Measurements from ENCODE around the gene BEGAIN.

BEGAIN gene

GRCh38 chr14:100599981-100600380, 12.8 kb upstream of the BEGAIN start:
- peak; percentile 2 for DNase-seq

GRCh38 chr14:100594625-100594951, 7.4 kb upstream of the BEGAIN start:
- DNase-seq: no peak

DNA sequence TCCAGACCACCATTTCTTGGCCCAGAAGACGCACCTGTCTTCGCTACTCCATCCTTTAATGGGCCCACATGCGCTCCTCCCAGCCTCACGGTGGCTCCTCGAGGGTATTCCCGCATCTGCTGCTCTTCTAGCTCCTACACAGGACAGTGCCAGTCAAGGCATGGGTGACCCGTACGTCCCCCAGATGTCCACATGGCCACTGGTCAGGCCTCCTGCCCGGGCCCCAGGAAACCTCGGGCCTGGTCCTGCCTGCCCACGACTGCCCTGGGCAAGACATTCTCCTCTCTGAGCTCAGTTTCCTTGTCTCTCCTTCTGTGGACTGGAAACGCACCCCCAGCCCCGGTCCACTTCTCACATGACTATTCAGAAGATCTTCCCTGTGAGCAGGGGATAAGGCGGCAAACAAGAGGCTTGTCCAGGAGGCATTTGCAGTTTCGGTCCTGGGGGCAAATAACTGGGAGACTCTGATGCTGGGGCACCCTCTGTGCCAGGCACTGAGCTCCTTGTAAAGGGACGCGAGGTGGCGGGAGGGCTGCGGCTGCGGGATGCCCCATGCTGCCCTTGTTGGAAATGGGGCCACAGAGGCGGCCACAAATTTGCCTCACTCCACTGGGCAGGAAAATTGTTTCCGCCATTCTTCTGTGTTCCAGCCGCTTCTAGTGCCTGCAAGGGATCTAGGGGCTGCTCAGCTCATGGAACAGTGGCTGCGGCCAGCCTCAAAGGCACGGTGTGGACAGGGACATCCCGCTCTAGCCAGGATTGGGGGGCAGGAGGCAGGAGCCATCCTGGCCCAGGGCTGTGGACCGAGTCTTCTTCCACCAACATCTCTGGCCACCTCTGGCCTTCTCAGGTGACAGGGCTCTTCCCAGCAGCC, 6.8 kb upstream of the BEGAIN start:
- DNase-seq: no peak

DNA sequence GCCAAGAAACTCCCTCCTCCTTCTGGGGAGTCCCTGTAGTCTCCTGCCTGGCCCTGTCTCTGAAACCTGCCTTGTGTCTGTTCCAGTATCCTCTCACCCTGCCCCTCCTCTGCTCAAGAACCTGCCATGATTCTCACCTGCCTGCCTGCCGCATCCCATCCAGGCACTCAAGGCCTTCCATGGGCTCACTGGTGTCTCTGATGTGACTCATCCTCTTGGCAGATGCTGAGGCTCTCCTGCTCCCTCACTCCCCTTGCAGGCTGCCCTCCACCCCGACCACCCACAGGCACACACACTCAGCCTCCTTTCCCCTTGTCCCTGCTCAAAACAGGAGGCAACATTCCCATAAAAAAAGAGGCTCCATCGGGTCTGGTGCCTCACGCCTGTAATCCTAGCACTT, 5.8 kb upstream of the BEGAIN start:
- DNase-seq: no peak

GRCh38 chr14:100592461-100592891, 5.3 kb upstream of the BEGAIN start:
- no peak for DNase-seq

DNA sequence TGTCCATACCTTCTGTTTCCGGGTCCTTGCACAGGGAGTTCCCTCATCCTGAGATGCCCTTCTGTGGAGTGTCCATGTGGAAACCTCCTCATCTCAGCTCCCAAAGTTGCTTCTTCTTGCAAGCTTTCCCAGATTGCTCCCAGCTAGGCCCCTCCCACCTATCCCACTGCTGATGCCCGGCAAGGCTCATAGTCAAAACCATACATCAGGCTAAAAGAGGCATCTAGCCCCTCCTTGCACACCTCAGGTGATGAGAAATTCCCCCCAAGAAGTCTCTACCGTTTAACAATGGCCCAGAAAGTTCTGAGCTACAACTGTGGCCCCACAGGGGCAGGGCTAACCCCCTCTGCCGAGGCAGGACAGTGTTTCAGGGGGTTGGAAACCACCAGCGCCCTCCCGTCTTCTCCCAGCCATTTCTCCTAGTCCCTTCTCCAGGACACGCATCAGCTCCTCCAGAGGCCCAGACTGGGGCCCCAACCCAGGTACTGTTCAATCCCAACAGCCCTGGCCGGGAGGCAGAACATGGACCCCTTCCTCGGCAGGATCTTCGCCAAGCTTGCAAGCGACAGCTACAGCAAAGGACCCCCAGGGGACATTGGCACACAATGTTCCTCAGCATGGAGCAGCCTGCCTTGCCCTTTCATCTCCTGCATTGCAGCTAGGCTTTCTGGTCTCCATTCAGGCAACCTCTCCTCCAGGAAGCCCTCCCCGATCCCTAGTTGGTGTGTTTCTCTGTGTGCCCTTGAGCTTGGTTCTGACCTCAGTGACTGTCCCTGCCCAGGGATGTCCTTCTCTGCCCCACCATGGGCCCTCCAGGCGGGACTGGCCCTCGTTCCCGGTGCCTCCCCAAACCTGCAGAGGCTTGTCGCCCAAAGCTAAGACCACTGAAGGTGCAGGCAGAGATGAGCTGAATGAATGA, 4.5 kb upstream of the BEGAIN start:
- DNase-seq: no peak

DNA sequence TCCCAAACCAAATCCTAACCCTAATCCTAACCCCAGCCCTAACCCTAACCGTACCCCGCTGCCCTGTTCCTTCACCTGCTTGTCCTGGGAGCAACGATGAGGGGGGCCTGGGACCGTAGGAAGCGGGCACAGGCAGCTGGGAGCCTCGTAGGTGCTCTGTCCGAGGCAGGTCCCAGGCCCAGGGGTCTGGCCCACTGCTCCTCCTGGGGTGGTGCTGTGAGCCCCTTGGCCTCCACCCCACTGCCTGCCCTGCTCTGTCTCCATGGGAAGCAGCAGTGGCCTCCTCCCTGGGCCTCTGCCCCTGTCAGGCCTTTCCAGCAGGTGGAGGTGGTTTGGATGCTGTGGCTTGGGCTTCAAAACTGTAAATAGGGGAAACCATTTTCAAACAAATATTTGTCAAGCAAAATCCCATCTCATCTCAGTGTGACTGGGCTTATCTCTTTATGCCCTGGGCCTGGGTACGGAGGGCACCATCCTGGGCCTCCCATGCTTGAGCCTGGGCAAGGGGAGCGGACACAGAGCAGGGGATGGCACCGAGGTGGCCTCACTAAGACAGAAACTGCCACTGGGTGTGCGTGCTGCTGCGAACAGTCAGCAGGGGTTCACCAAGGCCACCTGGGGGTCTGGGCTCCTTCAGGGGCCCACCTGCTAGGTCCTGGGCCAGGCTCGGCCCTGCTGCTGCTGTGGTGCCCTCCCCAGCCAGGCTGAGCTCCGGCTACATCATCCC, 3.7 kb upstream of the BEGAIN start:
- DNase-seq: no peak

GRCh38 chr14:100589760-100590469, 2.7 kb upstream of the BEGAIN start:
- DNase-seq: no peak

DNA sequence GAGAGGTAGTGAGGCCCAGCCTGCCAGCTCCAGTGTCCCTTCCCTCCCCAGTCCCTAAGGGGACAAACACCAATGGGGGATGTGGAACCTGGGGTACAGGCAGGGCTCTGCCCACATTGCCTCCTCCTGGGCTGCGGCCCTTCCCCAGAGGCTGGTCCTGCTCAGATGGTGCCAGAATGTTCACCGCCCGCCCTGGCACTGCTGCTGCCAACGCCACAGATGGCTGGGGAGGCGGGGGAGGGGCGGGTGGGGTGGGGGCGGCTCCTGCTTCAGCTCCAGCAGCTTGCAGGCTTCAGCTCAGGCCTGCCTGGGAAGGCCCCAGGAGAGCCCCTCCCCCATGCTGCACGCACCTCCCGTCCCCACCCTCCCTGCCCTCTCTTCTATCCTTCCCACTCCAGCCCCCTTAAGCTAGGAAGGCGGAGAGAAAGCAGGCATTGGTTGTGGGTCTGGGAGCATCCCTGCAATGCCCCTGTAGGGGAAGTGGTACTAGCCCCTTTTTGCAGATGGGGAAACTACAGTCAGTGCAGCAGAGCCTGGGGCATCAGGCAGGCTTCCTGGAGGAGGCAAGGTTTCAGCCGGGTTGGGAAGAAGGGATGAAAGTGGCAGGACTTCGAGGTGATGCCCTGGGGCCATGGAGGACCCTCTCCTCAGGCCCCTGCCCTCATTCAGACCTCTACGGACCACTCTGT, 2.0 kb upstream of the BEGAIN start:
- DNase-seq: no peak

- no peak for DNase-seq
These were observed 1.5 kb upstream of the BEGAIN start for GRCh38 chr14:100588671-100589070.

GRCh38 chr14:100587763-100588411, 670 bp upstream of the BEGAIN start:
- no peak for DNase-seq

GRCh38 chr14:100586403-100587085, 673 bp downstream of the BEGAIN start:
- DNase-seq: no peak

- DNase-seq: no peak
These were observed 1.1 kb downstream of the BEGAIN start for GRCh38 chr14:100586153-100586402.

GRCh38 chr14:100585448-100586152, 1.6 kb downstream of the BEGAIN start:
- no peak for DNase-seq

GRCh38 chr14:100584056-100585031, 2.9 kb downstream of the BEGAIN start:
- DNase-seq: peak; percentile 47

DNA sequence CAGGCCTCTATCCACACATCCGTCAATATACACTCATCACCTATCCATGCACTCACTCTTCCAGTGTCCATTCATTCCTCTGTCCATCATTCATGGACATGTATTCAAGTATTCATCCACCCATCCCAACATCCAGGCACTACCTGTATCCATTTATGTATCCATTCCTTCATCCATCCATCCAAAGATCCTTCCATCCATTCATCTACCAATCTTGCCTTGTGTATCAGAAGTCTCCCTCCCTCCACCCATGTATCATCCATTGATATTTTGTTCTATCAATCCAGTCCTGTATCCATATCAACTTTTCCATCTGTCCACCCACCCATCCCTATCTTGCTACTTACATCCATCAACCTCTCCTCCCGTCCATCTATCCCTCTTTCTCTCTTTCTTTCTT, 4.0 kb downstream of the BEGAIN start:
- no peak for DNase-seq

DNA sequence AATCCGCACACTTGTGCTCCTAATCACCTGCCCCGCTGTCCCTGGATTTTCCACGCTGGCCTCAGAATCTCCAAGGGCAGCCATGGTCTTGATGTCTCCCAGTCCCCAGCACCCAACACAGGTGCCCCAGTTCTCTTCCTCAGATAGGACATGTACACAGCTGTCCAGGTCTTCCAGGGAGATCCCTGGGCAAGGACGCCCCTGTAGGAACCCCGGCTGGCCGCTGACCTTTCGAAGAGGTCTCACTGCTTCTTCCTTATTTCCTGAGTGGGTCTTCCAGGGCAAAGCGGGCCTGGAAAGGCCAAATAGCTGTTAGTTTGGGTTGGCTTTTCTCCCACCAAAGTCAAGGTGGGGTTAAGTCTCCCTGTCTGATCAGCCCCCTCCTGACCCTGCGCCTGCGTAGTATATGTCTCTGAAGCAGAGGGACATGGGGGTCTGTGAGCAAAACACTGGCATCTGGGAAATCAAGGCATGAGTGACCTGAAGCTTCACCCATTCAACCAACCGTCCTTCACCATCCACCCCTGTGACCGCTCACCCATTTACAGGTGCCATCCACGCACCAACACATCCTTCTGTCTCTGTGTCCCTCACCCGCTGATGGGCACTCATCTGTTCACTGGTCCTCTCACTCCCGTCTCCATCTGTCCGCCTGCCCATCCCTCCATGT, 4.6 kb downstream of the BEGAIN start:
- no peak for DNase-seq
